Activated CD8-positive, alpha-beta memory T cell treated with anti-CD3 and anti-CD28 coated beads for 36 hours (primary cell): Measurements from ENCODE around the gene SLC7A5. TPM values are rescaled to one million over a fixed set of nuclear protein-coding genes. Genes with fewer than 3 reads are reported as not detected.
"Not testable (repeated sequence)": the region's sequence is repeated elsewhere in the genome, so short reads cannot be mapped to it uniquely, and the experiment has no call there.

ENCODE experiments used
- CTCF ChIA-PET: fragments of 350-600 bp; sonication (Branson Sonifier 250); formaldehyde crosslinking; loops from one replicate; lab custom pipeline; 2021; ENCODE audit warnings: antibody characterized with exemption; lab: Charles Lee
- POLR2A ChIA-PET: fragments of 350-600 bp; sonication (Branson Sonifier 250); formaldehyde crosslinking; loops from one replicate; lab custom pipeline; 2021; ENCODE audit warnings: antibody characterized with exemption; lab: Charles Lee
- total RNA-seq, 2 experiments: library from RNA; stranded (reverse); gene quantifications; one replicate each; pipeline ENCODE4 v1.2.3, GENCODE V29; 2021

SLC7A5 gene
- total RNA-seq, 2 experiments from 2014 or later = 437 to 441 TPM

GRCh38 chr16:87832137-87832527 lies 37.2 kb downstream of the SLC7A5 start:
- ChIA-PET CTCF (interaction anchor here (1.1 to 1.3 kb wide), 2 partner anchors 26 to 53 kb away, joined by 3 to 4 read pairs; no protein-coding TSS in a partner anchor), POLR2A (interaction anchor here (0.7 kb wide), 1 partner anchor 51 kb away, joined by 4 read pairs; no protein-coding TSS in a partner anchor)

GRCh38 chr16:87831421-87832136 lies 37.7 kb downstream of the SLC7A5 start:
- POLR2A ChIA-PET = no interaction called here

GRCh38 chr16:87830673-87831420 lies 38.5 kb downstream of the SLC7A5 start:
- POLR2A ChIA-PET = no interaction called here
- CTCF ChIA-PET = interaction anchor here (1.4 kb wide), 1 partner anchor 19 kb away, joined by 4 read pairs; no protein-coding TSS in a partner anchor

More at GRCh38 chr16:87831421-87832136, 37.7 kb downstream of the SLC7A5 start:
- CTCF ChIA-PET = interaction anchor here (1.1 to 1.4 kb wide), 2 partner anchors 18 to 53 kb away, joined by 4 read pairs; no protein-coding TSS in a partner anchor

GRCh38 chr16:87829988-87830672 lies 39.2 kb downstream of the SLC7A5 start:
- POLR2A ChIA-PET = no interaction called here
- CTCF ChIA-PET = no interaction called here

- ChIA-PET CTCF (interaction anchor here (1.0 to 3.0 kb wide), 2 partner anchors 37 to 50 kb away, joined by 4 to 9 read pairs; no protein-coding TSS in a partner anchor), POLR2A (interaction anchor here (1.0 to 2.2 kb wide), 2 partner anchors 21 to 50 kb away, joined by 3 to 13 read pairs; no protein-coding TSS in a partner anchor)
These were observed 39.7 kb downstream of the SLC7A5 start for GRCh38 chr16:87829622-87829980.

- CTCF ChIA-PET = interaction anchor here (1.0 to 3.0 kb wide), 2 partner anchors 37 to 50 kb away, joined by 4 to 9 read pairs; no protein-coding TSS in a partner anchor
These were observed 40.2 kb downstream of the SLC7A5 start for GRCh38 chr16:87828907-87829621.

GRCh38 chr16:87828071-87828906 lies 41.0 kb downstream of the SLC7A5 start:
- ChIA-PET CTCF (interaction anchor here (1.0 to 3.0 kb wide), 2 partner anchors 36 to 49 kb away, joined by 4 to 9 read pairs; no protein-coding TSS in a partner anchor), POLR2A (interaction anchor here (0.5 to 2.2 kb wide), 3 partner anchors 22 to 68 kb away, joined by 3 to 13 read pairs (median 4); no protein-coding TSS in a partner anchor)

More at GRCh38 chr16:87828907-87829621, 40.2 kb downstream of the SLC7A5 start:
- POLR2A ChIA-PET = interaction anchor here (0.5 to 2.2 kb wide), 3 partner anchors 21 to 69 kb away, joined by 3 to 13 read pairs (median 4); no protein-coding TSS in a partner anchor

- ChIA-PET POLR2A (interaction anchor here (0.8 to 2.2 kb wide), 2 partner anchors 48 to 168 kb away, joined by 4 to 13 read pairs; no protein-coding TSS in a partner anchor), CTCF (interaction anchor here (3.0 kb wide), 1 partner anchor 48 kb away, joined by 9 read pairs; no protein-coding TSS in a partner anchor)
These were observed 41.8 kb downstream of the SLC7A5 start for GRCh38 chr16:87827588-87827915.

GRCh38 chr16:87826798-87827587 lies 42.3 kb downstream of the SLC7A5 start:
- CTCF ChIA-PET = interaction anchor here (0.5 to 3.0 kb wide), 2 partner anchors 41 to 48 kb away, joined by 3 to 9 read pairs; no protein-coding TSS in a partner anchor
- POLR2A ChIA-PET = interaction anchor here (0.6 to 2.2 kb wide), 3 partner anchors 47 to 168 kb away, joined by 4 to 13 read pairs (median 9); no protein-coding TSS in a partner anchor

- CTCF ChIA-PET = not testable (repeated sequence)
- POLR2A ChIA-PET = interaction anchor here (0.7 to 1.2 kb wide), 2 partner anchors 24 to 1299 kb away, joined by 5 to 7 read pairs; no protein-coding TSS in a partner anchor
These were observed 42.9 kb downstream of the SLC7A5 start for GRCh38 chr16:87826407-87826797.

- ChIA-PET POLR2A (interaction anchor here (0.6 to 1.2 kb wide), 3 partner anchors 25 to 1299 kb away, joined by 5 to 7 read pairs (median 5); no protein-coding TSS in a partner anchor), CTCF (interaction anchor here (0.7 to 1.4 kb wide), 4 partner anchors 45 to 1400 kb away, joined by 3 to 7 read pairs (median 4); no protein-coding TSS in a partner anchor)
These were observed 43.5 kb downstream of the SLC7A5 start for GRCh38 chr16:87825842-87826120.

GRCh38 chr16:87824991-87825841 lies 44.1 kb downstream of the SLC7A5 start:
- ChIA-PET POLR2A (interaction anchor here (0.5 to 1.2 kb wide), 4 partner anchors 26 to 49 kb away, joined by 3 to 7 read pairs (median 4); no protein-coding TSS in a partner anchor), CTCF (interaction anchor here (0.7 to 1.4 kb wide), 4 partner anchors 46 to 1400 kb away, joined by 3 to 7 read pairs (median 4); no protein-coding TSS in a partner anchor)

GRCh38 chr16:87824016-87824990 lies 45.0 kb downstream of the SLC7A5 start:
- ChIA-PET POLR2A (interaction anchor here (0.6 to 1.0 kb wide), 2 partner anchors 13 to 45 kb away, joined by 3 read pairs; no protein-coding TSS in a partner anchor), CTCF (interaction anchor here (1.4 kb wide), 2 partner anchors 45 to 47 kb away, joined by 5 to 7 read pairs; no protein-coding TSS in a partner anchor)
